Memory B cell (primary cell): ENCODE data around the gene ZNF254.
"Not testable (repeated sequence)": the region's sequence is repeated elsewhere in the genome, so short reads cannot be mapped to it uniquely, and the experiment has no call there.

Source experiments
- ATAC-seq: fragments of 150-1000 bp; cut with Tn5 transposase; 2 replicates; pipeline ENCODE4 v1.10.0; 2021; ENCODE audit warnings: low read depth, mild to moderate bottlenecking, moderate library complexity
- DNase-seq, 2 donors: peaks; one replicate each; pipeline ENCODE4 v3.0.0; 2022; ENCODE audit warnings: low spot score in 2 of 2
- H3K27ac Mint-ChIP-seq: one replicate; pipeline ENCODE4 v1.8.0; 2022; ENCODE audit warnings: mild to moderate bottlenecking, moderate library complexity, mixed read lengths
- H3K27me3 Mint-ChIP-seq: one replicate; pipeline ENCODE4 v1.8.0; 2022; ENCODE audit warnings: mixed read lengths
- H3K36me3 Mint-ChIP-seq: one replicate; pipeline ENCODE4 v1.8.0; 2022; ENCODE audit warnings: mild to moderate bottlenecking, mixed read lengths
- H3K4me1 Mint-ChIP-seq: one replicate; pipeline ENCODE4 v1.8.0; 2022; ENCODE audit warnings: mixed read lengths
- H3K4me3 Mint-ChIP-seq: one replicate; pipeline ENCODE4 v1.8.0; 2022; ENCODE audit warnings: mild to moderate bottlenecking, moderate library complexity, mixed read lengths
- H3K9me3 Mint-ChIP-seq: one replicate; pipeline ENCODE4 v1.8.0; 2022; ENCODE audit warnings: mixed read lengths

ZNF254 gene

DNA sequence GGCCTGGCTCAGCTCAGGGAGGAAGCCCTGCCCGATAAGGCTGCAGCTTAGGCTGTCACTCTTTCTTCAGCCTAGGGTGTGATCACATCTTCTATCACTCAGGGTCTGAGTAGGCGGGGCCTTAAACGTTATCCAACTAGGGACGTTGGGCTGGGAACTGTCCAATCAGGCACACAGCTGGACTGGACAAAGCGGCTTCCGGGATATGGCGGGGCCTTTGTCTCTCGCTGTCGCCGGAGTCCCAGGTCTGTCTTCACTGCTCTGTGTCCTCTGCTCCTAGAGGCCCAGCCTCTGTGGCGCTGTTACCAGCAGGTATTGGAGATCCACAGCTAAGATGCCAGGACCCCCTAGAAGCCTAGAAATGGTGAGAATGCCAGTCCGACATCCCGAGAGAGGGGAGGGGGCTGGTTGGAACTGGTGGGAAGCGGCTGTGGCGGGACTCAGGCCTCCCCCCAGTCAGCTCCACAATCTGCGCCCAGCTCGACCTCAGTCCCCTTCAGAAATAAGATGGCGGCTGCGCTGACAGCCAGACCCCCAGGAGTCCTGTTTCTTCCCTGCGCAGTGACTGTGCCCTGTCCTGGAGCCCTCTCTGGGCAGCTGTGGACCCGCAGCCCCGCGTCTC lies at the start of gene ZNF254:
ZNF254 (plus strand) TSS at position 214 of the 622 bp plus-strand sequence; CDS start at position 335, 121 bp downstream.
- Mint-ChIP-seq H3K4me1 (peaks cover 4% of the 10 kb centered on the region), H3K27me3 (no peaks in the 10 kb centered on the region), H3K27ac (peak within 1 kb of the TSS; percentile 96), H3K9me3 (no peaks in the 10 kb centered on the region), H3K36me3 (peaks cover 11% of the 10 kb centered on the region), H3K4me3 (peak within 1 kb of the TSS; percentile 96)
- ATAC-seq (peak; percentile 97), DNase-seq (peak; percentile 70 to 79)

DNA sequence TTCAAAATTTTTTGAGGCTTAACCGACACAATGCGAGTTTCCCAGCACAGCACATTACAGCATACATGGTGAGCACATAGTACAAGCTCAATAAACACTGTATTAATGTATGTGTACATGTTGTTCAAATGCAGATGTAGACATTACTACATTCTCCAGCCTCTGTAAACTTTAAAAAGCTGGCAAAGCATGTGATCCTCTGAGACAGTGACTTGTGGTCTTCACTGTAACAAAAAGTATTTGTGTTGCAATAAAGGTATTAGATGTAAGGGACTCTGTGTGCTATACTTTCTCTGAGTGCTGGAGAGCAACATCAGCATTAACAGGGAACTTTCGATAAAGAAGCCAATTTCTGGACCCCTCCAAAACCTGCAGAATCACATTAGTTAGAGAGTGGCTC lies 46.4 kb upstream of the ZNF254 start:
- Mint-ChIP-seq H3K4me1 (peaks cover 21% of the 10 kb centered on the region), H3K36me3 (peaks cover 27% of the 10 kb centered on the region), H3K9me3 (no peaks in the 10 kb centered on the region), H3K4me3 (no peak overlapping the region), H3K27me3 (no peaks in the 10 kb centered on the region), H3K27ac (no peak overlapping the region)
- no peak for DNase-seq
- no peak for ATAC-seq

DNA sequence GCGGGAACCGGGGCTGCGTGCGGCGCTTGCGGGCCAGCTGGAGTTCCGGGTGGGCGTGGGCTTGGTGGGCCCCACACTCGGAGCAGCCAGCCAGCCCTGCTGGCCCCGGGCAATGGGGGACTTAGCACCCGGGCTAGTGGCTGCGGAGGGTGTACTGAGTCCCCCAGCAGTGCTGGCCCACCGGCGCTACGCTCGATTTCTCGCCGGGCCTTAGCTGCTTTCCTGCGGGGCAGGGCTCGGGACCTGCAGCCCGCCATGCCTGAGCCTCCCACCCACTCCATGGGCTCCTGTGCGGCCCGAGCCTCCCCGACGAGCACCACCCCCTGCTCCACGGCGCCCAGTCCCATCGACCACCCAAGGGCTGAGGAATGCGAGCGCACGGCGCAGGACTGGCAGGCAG lies 45.7 kb upstream of the ZNF254 start:
- not testable (repeated sequence) for ATAC-seq, H3K4me3 Mint-ChIP-seq, H3K27ac Mint-ChIP-seq, H3K9me3 Mint-ChIP-seq, DNase-seq, H3K27me3 Mint-ChIP-seq
- H3K4me1 Mint-ChIP-seq = peaks cover 15% of the 10 kb centered on the region
- H3K36me3 Mint-ChIP-seq = peaks cover 27% of the 10 kb centered on the region

DNA sequence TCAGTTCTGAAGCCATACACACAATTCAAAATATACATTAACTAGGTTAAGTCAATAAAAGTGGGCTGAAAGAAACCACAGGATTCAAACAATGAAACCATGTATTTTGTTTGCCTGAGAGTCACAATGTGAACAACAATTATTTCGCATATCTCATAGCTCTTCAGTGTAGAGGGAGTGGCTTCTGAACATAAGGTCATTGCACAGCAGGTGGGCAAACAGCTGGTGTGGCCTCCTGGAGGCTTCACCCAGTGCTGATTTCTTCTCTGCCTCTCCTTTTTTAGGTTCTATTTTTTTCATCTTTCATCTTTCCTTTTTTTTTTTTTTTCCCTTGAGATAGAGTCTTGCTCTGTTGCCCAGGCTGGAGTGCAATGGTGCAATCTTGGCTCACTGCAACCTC lies 40.4 kb upstream of the ZNF254 start:
- no peaks in the 10 kb centered on the region for H3K9me3 Mint-ChIP-seq
- H3K4me3 Mint-ChIP-seq = no peak overlapping the region
- H3K4me1 Mint-ChIP-seq = peaks cover 2% of the 10 kb centered on the region
- H3K36me3 Mint-ChIP-seq = peaks cover 52% of the 10 kb centered on the region
- DNase-seq = no peak
- H3K27me3 Mint-ChIP-seq = no peaks in the 10 kb centered on the region
- ATAC-seq = no peak
- H3K27ac Mint-ChIP-seq = no peak overlapping the region

DNA sequence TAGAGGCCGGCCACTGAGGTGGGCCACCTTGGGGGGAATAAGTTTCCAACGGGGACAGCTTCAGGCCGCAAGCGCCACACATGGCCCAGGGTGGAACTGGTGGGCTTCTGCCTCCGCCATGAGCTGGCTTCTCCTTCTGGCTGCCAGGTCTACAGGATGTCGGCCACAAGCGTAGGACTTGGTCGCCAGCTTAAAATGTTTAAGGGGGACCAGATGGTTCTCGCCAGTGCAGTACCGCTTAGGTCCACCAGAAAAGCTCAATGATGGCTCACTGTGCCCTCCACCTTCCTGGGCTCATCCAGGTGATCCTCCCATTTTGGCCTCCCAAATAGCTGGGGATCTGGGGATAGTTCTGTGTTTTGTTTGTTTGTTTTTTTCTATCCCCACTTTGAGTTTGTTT lies 38.7 kb upstream of the ZNF254 start:
- peaks cover 59% of the 10 kb centered on the region for H3K36me3 Mint-ChIP-seq
- H3K4me3 Mint-ChIP-seq = no peak overlapping the region
- ATAC-seq (no peak), DNase-seq (no peak)
- H3K4me1 Mint-ChIP-seq = peaks cover 2% of the 10 kb centered on the region
- H3K27me3 Mint-ChIP-seq = no peaks in the 10 kb centered on the region
- H3K9me3 Mint-ChIP-seq = no peaks in the 10 kb centered on the region
- H3K27ac Mint-ChIP-seq = peak overlapping the region; percentile 19

DNA sequence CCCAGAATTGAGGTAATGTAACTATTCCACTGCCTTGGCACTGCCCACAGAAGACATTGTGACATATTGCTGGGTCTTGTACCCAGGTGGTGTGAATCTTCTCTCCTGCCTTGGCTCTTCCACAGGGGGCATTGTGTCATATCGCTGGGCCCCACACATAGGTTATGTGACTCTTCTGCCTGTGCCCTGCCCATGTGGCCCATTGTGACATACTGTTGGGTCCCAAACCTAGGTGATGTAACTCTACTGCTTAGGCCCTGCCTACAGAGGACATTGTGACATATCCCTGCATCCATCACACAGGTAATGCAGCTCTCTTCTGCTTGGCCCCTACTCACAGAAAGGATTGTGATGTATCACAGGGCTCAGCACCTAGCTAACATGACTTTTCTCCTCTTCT lies 37.5 kb upstream of the ZNF254 start:
- H3K27ac Mint-ChIP-seq = no peak overlapping the region
- no peak overlapping the region for H3K4me3 Mint-ChIP-seq
- ATAC-seq (no peak), DNase-seq (no peak)
- no peaks in the 10 kb centered on the region for H3K9me3 Mint-ChIP-seq
- H3K36me3 Mint-ChIP-seq = peaks cover 62% of the 10 kb centered on the region
- H3K4me1 Mint-ChIP-seq = peaks cover 2% of the 10 kb centered on the region
- H3K27me3 Mint-ChIP-seq = no peaks in the 10 kb centered on the region

DNA sequence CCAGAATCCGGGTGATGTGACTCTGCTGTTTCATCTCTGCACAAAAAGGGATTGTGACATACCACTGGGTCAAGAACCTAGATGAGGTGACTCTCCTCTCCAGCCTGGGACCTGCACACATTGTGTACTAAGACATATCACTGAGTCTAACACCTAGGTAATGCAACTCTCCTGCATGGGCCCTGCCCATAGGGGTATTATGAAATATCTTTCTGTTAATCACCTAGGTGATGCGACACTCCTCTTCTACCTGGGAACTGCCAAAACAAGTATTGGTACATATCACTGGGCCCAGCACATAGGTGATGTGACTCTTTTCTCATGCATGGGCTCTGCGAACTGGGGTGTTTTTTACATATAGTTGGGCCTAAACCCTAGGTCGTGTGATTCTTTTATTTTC lies 35.5 kb upstream of the ZNF254 start:
- Mint-ChIP-seq H3K9me3 (no peaks in the 10 kb centered on the region), H3K4me3 (no peak overlapping the region), H3K27me3 (no peaks in the 10 kb centered on the region), H3K27ac (no peak overlapping the region), H3K4me1 (peaks cover 4% of the 10 kb centered on the region), H3K36me3 (peaks cover 65% of the 10 kb centered on the region)
- no peak for ATAC-seq
- DNase-seq = no peak

DNA sequence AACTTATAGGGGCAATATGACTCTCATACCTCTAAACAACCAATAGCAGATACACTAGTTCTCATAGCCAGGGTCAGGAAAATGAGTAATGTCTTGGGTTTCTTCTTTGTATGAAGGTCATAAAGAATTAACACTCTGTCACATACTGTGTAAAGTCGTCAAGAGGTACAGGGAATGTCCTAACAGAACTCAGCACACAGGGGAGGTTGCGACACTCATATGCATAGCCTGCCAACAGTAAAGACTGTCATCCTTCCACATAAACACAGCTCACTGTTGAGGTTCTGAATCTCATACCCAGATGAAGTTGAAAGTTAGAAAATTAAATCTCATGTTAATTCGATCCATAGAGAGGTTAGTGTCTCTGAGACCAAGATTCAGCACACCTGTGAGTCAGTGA lies 34.2 kb upstream of the ZNF254 start:
- Mint-ChIP-seq H3K4me1 (peaks cover 4% of the 10 kb centered on the region), H3K27me3 (no peaks in the 10 kb centered on the region), H3K4me3 (no peak overlapping the region), H3K9me3 (no peaks in the 10 kb centered on the region), H3K27ac (no peak overlapping the region), H3K36me3 (peaks cover 54% of the 10 kb centered on the region)
- no peak for ATAC-seq
- DNase-seq = no peak

DNA sequence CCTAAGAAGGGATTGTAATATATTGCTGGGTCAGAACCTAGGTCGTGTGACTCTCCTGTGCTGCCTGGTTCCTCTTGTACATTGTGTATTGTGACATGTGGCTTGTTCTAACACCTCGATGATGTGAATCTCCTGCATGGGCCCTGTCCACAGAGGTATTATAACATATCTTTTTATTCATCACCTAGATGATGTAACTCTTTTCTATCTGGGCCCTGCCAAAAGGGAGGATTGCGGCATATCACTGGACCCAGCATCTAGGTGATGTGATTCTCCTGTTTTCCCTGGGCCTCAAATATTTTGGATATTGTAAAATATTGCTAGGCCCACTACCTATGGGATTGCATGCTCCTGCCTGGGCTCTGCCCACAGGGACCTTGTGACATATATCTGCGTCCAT lies 33.4 kb upstream of the ZNF254 start:
- H3K36me3 Mint-ChIP-seq = peaks cover 54% of the 10 kb centered on the region
- H3K4me3 Mint-ChIP-seq = no peak overlapping the region
- DNase-seq = no peak
- H3K27me3 Mint-ChIP-seq = no peaks in the 10 kb centered on the region
- peaks cover 3% of the 10 kb centered on the region for H3K4me1 Mint-ChIP-seq
- ATAC-seq = no peak
- H3K9me3 Mint-ChIP-seq = no peaks in the 10 kb centered on the region
- no peak overlapping the region for H3K27ac Mint-ChIP-seq

DNA sequence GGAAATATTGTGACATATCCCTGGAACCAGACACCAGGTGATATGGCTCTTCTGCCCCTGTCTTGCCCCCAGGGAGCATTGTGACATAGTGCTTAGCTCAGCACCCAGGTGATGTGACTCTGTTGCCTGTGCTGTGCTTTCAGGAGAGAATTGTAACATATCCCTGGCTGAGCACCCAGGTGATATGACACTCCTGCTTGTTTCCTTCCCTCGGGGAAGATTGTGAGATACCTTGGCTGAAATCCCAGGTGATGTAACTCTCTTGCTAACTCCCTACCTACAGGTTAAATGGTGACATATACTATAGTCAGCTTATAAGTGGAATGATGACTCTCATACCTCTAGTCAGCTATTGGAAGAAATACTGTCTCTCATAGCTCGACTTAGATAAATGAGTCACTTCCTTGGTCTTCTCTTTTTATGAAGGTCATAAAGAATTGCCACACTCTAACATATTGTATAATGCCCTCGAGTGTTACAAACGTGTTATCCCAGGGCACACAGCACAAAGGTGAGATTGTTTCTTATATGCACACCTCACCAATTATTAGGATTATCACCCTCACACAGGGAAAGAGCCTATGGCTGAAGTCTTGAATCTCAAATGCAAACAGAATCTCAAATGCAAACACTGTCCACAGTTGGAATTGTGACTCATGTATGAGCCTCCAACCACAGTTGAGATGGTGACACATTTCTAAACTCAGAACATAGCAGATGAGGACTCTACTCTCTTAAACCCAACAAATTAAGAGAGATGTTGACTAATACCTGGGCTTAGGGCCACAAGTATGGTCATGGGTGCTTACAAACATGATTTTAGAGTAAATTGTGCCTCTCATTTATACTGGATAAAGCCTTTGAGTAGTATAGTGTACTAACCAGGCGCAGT lies 32.7 kb upstream of the ZNF254 start:
- Mint-ChIP-seq H3K4me3 (no peak overlapping the region), H3K9me3 (no peaks in the 10 kb centered on the region), H3K4me1 (peaks cover 3% of the 10 kb centered on the region), H3K27me3 (no peaks in the 10 kb centered on the region), H3K36me3 (peaks cover 55% of the 10 kb centered on the region), H3K27ac (no peak overlapping the region)
- DNase-seq (no peak), ATAC-seq (no peak)

DNA sequence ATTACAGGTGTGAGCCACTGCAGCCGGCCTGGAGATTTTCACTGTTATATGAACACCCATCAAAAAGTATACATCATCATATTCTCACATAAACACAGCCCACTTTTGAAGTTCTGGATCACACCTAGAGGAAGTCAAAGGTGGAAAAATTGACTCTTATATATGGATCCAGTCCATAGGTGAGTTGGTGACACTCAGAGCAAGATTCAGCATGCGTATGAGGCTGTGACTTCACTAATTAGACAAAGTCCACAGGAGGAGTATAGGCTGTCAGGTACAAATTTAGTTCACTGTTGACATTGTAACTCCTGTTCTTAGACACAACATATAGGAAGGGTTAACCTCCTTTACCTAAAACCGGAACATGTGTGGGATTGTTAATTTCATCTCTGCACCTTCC lies 31.4 kb upstream of the ZNF254 start:
- Mint-ChIP-seq H3K27me3 (no peaks in the 10 kb centered on the region), H3K9me3 (no peaks in the 10 kb centered on the region), H3K4me1 (peaks cover 5% of the 10 kb centered on the region), H3K36me3 (peaks cover 54% of the 10 kb centered on the region), H3K27ac (no peak overlapping the region), H3K4me3 (no peak overlapping the region)
- no peak for DNase-seq
- ATAC-seq = no peak

DNA sequence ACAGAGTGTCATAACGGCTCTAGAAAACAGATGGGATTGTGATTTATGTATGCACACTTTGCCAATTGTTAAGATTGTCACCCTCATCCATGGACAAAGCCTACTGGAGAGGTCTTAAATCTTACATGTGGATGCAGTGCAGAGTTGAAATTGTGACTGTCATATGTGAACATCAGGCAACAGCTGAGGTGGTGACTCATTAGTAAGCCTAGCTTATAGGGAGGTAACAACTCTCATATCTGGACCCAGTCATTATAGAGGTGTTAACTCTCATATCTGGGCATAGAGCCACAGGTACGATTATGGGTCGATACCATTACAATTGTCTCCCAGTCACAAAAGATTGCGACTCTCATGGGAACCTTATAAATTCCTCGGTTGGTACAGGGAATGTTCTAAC lies 29.8 kb upstream of the ZNF254 start:
- Mint-ChIP-seq H3K4me1 (peaks cover 6% of the 10 kb centered on the region), H3K4me3 (no peak overlapping the region), H3K27me3 (no peaks in the 10 kb centered on the region), H3K9me3 (no peaks in the 10 kb centered on the region), H3K27ac (no peak overlapping the region), H3K36me3 (peaks cover 47% of the 10 kb centered on the region)
- DNase-seq = no peak
- ATAC-seq = no peak

DNA sequence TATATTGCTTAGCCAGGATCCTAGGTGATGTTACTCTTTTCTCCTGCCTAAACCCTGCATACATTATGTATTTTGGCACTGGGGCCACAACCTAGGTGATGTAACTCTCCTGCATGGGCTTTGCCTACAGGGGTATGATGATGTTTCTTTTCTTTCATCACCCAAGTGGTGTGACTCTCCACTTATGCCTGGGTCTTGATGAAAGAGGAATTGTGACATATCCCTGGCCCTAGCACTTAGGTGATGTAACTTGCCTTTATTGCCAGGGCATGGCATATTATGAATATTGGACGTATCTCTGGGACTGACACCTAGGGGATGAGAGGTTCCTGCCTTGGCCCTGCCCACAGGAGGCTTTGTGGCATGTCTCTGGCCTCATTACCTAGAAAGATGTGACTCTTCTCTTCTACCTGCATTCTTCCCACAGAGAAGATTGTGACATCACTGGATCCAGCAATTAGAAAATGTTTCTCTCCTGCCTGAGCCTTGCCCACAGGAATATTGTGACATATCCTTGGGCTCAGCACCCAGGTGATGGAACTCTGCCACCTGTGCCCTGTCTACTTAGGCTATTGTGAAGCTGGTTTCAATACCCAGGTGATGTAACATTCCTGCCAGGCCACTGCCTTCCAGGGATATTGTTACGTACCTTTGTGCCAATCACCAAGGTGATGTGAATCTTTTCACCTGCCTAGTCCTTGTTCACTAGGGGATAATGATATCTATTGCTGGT lies 27.3 kb upstream of the ZNF254 start:
- no peaks in the 10 kb centered on the region for H3K27me3 Mint-ChIP-seq
- H3K4me3 Mint-ChIP-seq = no peak overlapping the region
- ATAC-seq = no peak
- no peak overlapping the region for H3K27ac Mint-ChIP-seq
- DNase-seq = no peak
- H3K9me3 Mint-ChIP-seq = no peaks in the 10 kb centered on the region
- H3K36me3 Mint-ChIP-seq = peaks cover 33% of the 10 kb centered on the region
- peaks cover 6% of the 10 kb centered on the region for H3K4me1 Mint-ChIP-seq

DNA sequence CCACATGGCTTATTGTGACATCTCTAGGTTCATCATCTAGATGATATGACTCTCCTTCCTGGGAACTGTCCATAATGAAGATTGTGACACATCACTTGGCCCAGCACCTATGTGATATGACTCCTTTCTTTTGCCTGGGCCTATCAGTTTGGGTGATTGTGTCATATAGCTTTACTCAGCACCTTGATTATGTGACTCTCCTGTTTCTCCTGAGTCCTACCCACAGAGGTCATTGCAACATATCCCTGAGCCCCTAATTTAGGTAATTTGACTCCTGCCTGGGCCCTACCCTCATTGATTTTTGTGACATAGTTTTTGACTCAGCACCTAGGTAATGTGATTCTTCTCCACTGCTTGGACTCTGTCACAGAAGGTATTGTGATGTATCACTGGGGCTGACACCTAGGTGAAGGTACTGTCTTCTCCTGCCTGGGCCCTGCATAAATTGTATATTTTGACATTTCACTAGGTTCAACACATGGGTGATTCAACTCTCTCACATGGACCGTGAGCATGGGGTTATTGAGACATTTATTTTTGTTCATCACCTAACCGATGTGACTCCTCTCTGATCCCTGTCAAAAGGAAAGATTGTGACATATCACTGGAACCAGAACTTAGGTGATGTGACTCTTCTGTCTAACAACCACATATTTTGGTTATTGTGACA lies 26.2 kb upstream of the ZNF254 start:
- H3K27me3 Mint-ChIP-seq = no peaks in the 10 kb centered on the region
- H3K36me3 Mint-ChIP-seq = peaks cover 37% of the 10 kb centered on the region
- no peak overlapping the region for H3K4me3 Mint-ChIP-seq
- ATAC-seq (no peak), DNase-seq (no peak)
- H3K9me3 Mint-ChIP-seq = no peaks in the 10 kb centered on the region
- H3K4me1 Mint-ChIP-seq = peaks cover 6% of the 10 kb centered on the region
- no peak overlapping the region for H3K27ac Mint-ChIP-seq
